ENCODE results near the gene UQCRC2.

GRCh38 chr16:21959050-21959449 is 5.9 kb downstream of the UQCRC2 start:
- TF ChIP-seq CTCF (IDR thresholded peaks at IDR 0.05; ENCODE audit: low read depth, low read length) (no peak), POLR2A (IDR thresholded peaks at IDR 0.05; ENCODE audit: extremely low read depth, insufficient read length) (no peak), MYC (IDR thresholded peaks at IDR 0.05; ENCODE audit: low read depth, low read length) (no peak)
- TF ChIP-seq, protein P1, sequence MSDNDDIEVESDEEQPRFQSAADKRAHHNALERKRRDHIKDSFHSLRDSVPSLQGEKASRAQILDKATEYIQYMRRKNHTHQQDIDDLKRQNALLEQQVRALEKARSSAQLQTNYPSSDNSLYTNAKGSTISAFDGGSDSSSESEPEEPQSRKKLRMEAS (IDR thresholded peaks at IDR 0.05; ENCODE audit: low read depth, low read length), result no peak

Data from NB4 (cell line).